Transverse colon (tissue), 4 donors: Measurements from ENCODE around the gene SULT1A2. TPM values are rescaled to one million over a fixed set of nuclear protein-coding genes. Genes with fewer than 3 reads are reported as not detected.
"Not testable (repeated sequence)": the region's sequence is repeated elsewhere in the genome, so short reads cannot be mapped to it uniquely, and the experiment has no call there.

ENCODE experiments used
- DNase-seq: peaks from one replicate; pipeline ENCODE4 v3.0.0-alpha.2; 2019
- H3K27ac ChIP-seq, 4 donors: fragments of 200-600 bp; sonication (generic); 2 replicates each; pipeline ENCODE4 v1.5.1; 2016 to 2018; ENCODE audit warnings: inconsistent platforms in 4 of 4
- H3K27me3 ChIP-seq: fragments of 200-600 bp; sonication (generic); 2 replicates; pipeline ENCODE4 v1.5.1; 2017; ENCODE audit warnings: inconsistent platforms
- H3K36me3 ChIP-seq, 4 donors: fragments of 200-600 bp; sonication (generic); 2 replicates each; pipeline ENCODE4 v1.5.1; 2017 to 2019; ENCODE audit warnings: inconsistent platforms in 4 of 4
- H3K4me1 ChIP-seq, 4 donors: fragments of 200-600 bp; sonication (generic); 2 replicates each; pipeline ENCODE4 v1.5.1; 2017 to 2020; ENCODE audit warnings: inconsistent platforms in 4 of 4
- H3K4me3 ChIP-seq, 4 donors: fragments of 200-600 bp; sonication (generic); 1 replicate in 1 of 4; 2 replicates in 3 of 4; pipeline versions ENCODE4 v1.5.1 to v1.6.1; 2017 to 2019; ENCODE audit warnings: inconsistent platforms in 4 of 4
- H3K9me3 ChIP-seq, 2 donors: fragments of 200-600 bp; sonication (generic); 2 replicates each; pipeline ENCODE4 v1.5.1; 2017 to 2019; ENCODE audit warnings: inconsistent platforms in 2 of 2
- CTCF ChIP-seq, 5 experiments: fragments of 200-600 bp in 3 of 5; fragments of 450-650 bp in 2 of 5; sonication (generic) in 3 of 5; IDR thresholded peaks; 1 replicate in 2 of 5; 2 replicates in 3 of 5; pipeline ENCODE4 v1.5.1; 2016 to 2017; ENCODE audit warnings: antibody characterized with exemption in 5 of 5, inconsistent platforms in 3 of 5, mild to moderate bottlenecking in 2 of 5, moderate library complexity in 1 of 5
- EP300 ChIP-seq: sonication (generic); formaldehyde crosslinking; IDR thresholded peaks from one replicate; pipeline ENCODE4 v1.6.1; 2017; ENCODE audit warnings: antibody characterized with exemption, low read depth
- POLR2A ChIP-seq: fragments of 450-650 bp; IDR thresholded peaks from one replicate; pipeline ENCODE4 v1.6.1; 2016; ENCODE audit warnings: antibody characterized with exemption, mild to moderate bottlenecking, moderate library complexity
- POLR2AphosphoS5 ChIP-seq, 3 donors: sonication (generic); formaldehyde crosslinking; IDR thresholded peaks; one replicate each; pipeline ENCODE4 v1.6.1; 2016; ENCODE audit warnings: antibody characterized with exemption in 3 of 3
- WGBS, 2 donors: methylation state at CpG; one replicate each; pipeline ENCODE4 v1.1.5; 2018; ENCODE audit warnings: low coverage in 1 of 2; 5-methylcytosine and 5-hydroxymethylcytosine counted together
- in situ Hi-C, 4 donors: fragments of 200-750 bp; cut with MboI; loops; one replicate each; pipeline versions ENCODE4 v1.15.0 to v1.15.1; 2017; ENCODE audit warnings: low sequenced_read_pairs in 3 of 4, low pct_ligation_motif_present in 1 of 4, low pct_unique_long_range_greater_than_20kb in 1 of 4
- intact Hi-C: fragments of 100-400 bp; cut with DNase I; formaldehyde crosslinking; loops from one replicate; pipeline ENCODE4 v1.15.1; 2023; ENCODE audit warnings: low total_unique reads
- total RNA-seq, 4 donors: library from RNA; depleted of rRNA; stranded (reverse); fragments of >200 nt; gene quantifications; one replicate each; pipeline ENCODE4 v1.1.0, GENCODE V29; 2016

Gene SULT1A2
- total RNA-seq, 4 donors from 2014 or later = 5.0 to 51.1 (median 38.3) TPM

GRCh38 chr16:28569968-28570752 is 26.7 kb downstream of the SULT1A2 start:
- Histone ChIP-seq H3K27ac (no peak overlapping the region), H3K4me3 (no peak overlapping the region), H3K4me1 (peaks cover 0 to 17% (median 6%) of the 10 kb centered on the region in 4 donors), H3K9me3 (peaks cover 0 to 4% of the 10 kb centered on the region in 2 donors), H3K27me3 (no peaks in the 10 kb centered on the region), H3K36me3 (no peaks in the 10 kb centered on the region)
- intact Hi-C loops = no loop called here
- 99 to 100% methylated on average over 4 of the region's 4 CpGs for WGBS, 2 donors
- no peak for TF ChIP-seq CTCF (IDR thresholded peaks at IDR 0.05)
- TF ChIP-seq POLR2AphosphoS5 (IDR thresholded peaks at IDR 0.05) = no peak
- no peak for TF ChIP-seq EP300
- TF ChIP-seq POLR2A = no peak
- in situ Hi-C loops = no loop called here
- no peak for DNase-seq

DNA sequence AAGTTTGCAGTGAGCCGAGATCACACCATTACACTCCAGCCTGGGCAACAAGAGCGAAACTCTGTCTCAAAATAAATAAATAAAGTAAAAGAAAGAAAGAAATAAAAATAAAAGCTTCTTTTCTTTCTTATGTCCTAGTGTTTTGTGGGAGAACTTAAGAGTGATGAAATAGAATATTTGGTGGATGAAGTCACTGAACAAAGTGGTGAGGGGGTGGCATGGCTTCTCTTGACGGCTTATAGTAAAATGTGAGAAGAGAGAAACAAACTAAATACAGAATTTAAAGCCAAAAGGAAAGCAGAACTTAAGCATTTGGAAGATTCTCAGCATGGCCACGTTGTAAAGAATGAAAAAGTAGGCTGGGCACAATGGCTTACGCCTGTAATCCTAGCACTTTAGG is 27.8 kb downstream of the SULT1A2 start:
- H3K4me1 ChIP-seq = peaks cover 0 to 17% (median 6%) of the 10 kb centered on the region in 4 donors
- TF ChIP-seq POLR2AphosphoS5 (IDR thresholded peaks at IDR 0.05) = no peak
- no peak for TF ChIP-seq CTCF (IDR thresholded peaks at IDR 0.05)
- TF ChIP-seq POLR2A = no peak
- TF ChIP-seq EP300 = no peak
- 86 to 92% methylated on average over 4 to 5 of the region's 5 CpGs for WGBS, 2 donors
- in situ Hi-C loops (no loop called here), intact Hi-C loops (no loop called here)
- H3K27ac ChIP-seq = no peak overlapping the region
- no peaks in the 10 kb centered on the region for H3K27me3 ChIP-seq
- no peak overlapping the region for H3K4me3 ChIP-seq
- no peak for DNase-seq
- peaks cover 0 to 4% of the 10 kb centered on the region in 2 donors for H3K9me3 ChIP-seq
- no peaks in the 10 kb centered on the region for H3K36me3 ChIP-seq

- no peak overlapping the region for H3K4me3 ChIP-seq
- no peak for DNase-seq
- peaks cover 0 to 4% of the 10 kb centered on the region in 2 donors for H3K9me3 ChIP-seq
- 100% methylated on average over 2 of the region's 2 CpGs for WGBS, 2 donors
- H3K4me1 ChIP-seq = peaks cover 0 to 4% (median 0%) of the 10 kb centered on the region in 4 donors
- intact Hi-C loops (no loop called here), in situ Hi-C loops (no loop called here)
- no peaks in the 10 kb centered on the region for H3K27me3 ChIP-seq
- no peak overlapping the region for H3K27ac ChIP-seq
- TF ChIP-seq EP300 (no peak), POLR2A (no peak), CTCF (IDR thresholded peaks at IDR 0.05) (no peak), POLR2AphosphoS5 (IDR thresholded peaks at IDR 0.05) (no peak)
- no peaks in the 10 kb centered on the region for H3K36me3 ChIP-seq
Observed at GRCh38 chr16:28567292-28567691, 29.6 kb downstream of the SULT1A2 start.

GRCh38 chr16:28566233-28566925 is 30.5 kb downstream of the SULT1A2 start:
- H3K36me3 ChIP-seq, intact Hi-C loops, H3K4me3 ChIP-seq, H3K27ac ChIP-seq, DNase-seq, in situ Hi-C loops, H3K27me3 ChIP-seq, H3K9me3 ChIP-seq, H3K4me1 ChIP-seq: not testable (repeated sequence)
- WGBS, 2 donors = 98 to 100% methylated on average over 2 to 4 of the region's 4 CpGs
